Keratinocyte (primary cell): ENCODE data around the gene HEXD. TPM values are rescaled to one million over a fixed set of nuclear protein-coding genes. Genes with fewer than 3 reads are reported as not detected.

ENCODE experiments used
- DNase-seq: peaks from one replicate; pipeline ENCODE4 v3.0.0-alpha.2; 2011; ENCODE audit warnings: low read depth, missing footprints, low spot score
- FAIRE-seq: peaks from 2 replicates; lab custom pipeline; 2011; peaks lifted over from hg19 to GRCh38; lab: Jason Lieb, UNC
- H2AFZ ChIP-seq: 2 replicates; pipeline ENCODE4 v1.6.0; 2012; ENCODE audit warnings: low read length, control low read depth, inconsistent platforms; ENCODE audit not compliant: control insufficient read depth
- H3K27ac ChIP-seq: 2 replicates; pipeline ENCODE4 v1.5.1; 2011; ENCODE audit warnings: low read length; ENCODE audit not compliant: control insufficient read depth, insufficient read depth
- H3K27me3 ChIP-seq: 3 replicates; pipeline ENCODE4 v1.6.0; 2011; ENCODE audit warnings: low read length; ENCODE audit not compliant: control insufficient read depth, insufficient read depth; ENCODE audit errors: extremely low read depth
- H3K36me3 ChIP-seq, 2 experiments: 2 replicates in 1 of 2; 3 replicates in 1 of 2; pipeline ENCODE4 v1.5.1; 2011; ENCODE audit warnings: low read length in 2 of 2, mild to moderate bottlenecking in 1 of 2; ENCODE audit not compliant: control insufficient read depth in 2 of 2, insufficient read depth in 2 of 2; ENCODE audit errors: extremely low read depth in 1 of 2
- H3K4me1 ChIP-seq: 3 replicates; pipeline ENCODE4 v1.5.1; 2011; ENCODE audit warnings: low read length; ENCODE audit not compliant: control insufficient read depth, insufficient read depth; ENCODE audit errors: extremely low read depth
- H3K4me2 ChIP-seq: 3 replicates; pipeline ENCODE4 v1.6.0; 2011; ENCODE audit warnings: low read depth, low read length; ENCODE audit not compliant: control insufficient read depth, insufficient read depth; ENCODE audit errors: extremely low read depth
- H3K4me3 ChIP-seq, 3 experiments: fragments of 200-600 bp in 1 of 3; sonication (generic) in 1 of 3; 2 replicates in 2 of 3; 3 replicates in 1 of 3; pipeline ENCODE4 v1.5.1; 2011 to 2016; ENCODE audit warnings: low read length in 3 of 3, mild to moderate bottlenecking in 3 of 3, control low read depth in 2 of 3, inconsistent platforms in 1 of 3, low read depth in 1 of 3, mixed read lengths in 1 of 3, mixed run types in 1 of 3, moderate library complexity in 1 of 3; ENCODE audit not compliant: control insufficient read depth in 2 of 3, insufficient read depth in 2 of 3; ENCODE audit errors: extremely low read depth in 1 of 3
- H3K79me2 ChIP-seq: 2 replicates; pipeline ENCODE4 v1.6.0; 2012; ENCODE audit warnings: low read length; ENCODE audit not compliant: control insufficient read depth, insufficient read depth
- H3K9ac ChIP-seq: 3 replicates; pipeline ENCODE4 v1.6.0; 2011; ENCODE audit warnings: low read length; ENCODE audit not compliant: control insufficient read depth, insufficient read depth; ENCODE audit errors: extremely low read depth
- H3K9me1 ChIP-seq: 3 replicates; pipeline ENCODE4 v1.6.0; 2011; ENCODE audit warnings: low read length; ENCODE audit not compliant: control insufficient read depth, insufficient read depth; ENCODE audit errors: extremely low read depth
- H3K9me3 ChIP-seq: 2 replicates; pipeline ENCODE4 v1.5.1; 2012; ENCODE audit warnings: low read depth, low read length; ENCODE audit not compliant: control insufficient read depth
- H4K20me1 ChIP-seq: 3 replicates; pipeline ENCODE4 v1.6.0; 2011; ENCODE audit warnings: low read length; ENCODE audit not compliant: control insufficient read depth, insufficient read depth; ENCODE audit errors: extremely low read depth
- EZH2 ChIP-seq: IDR thresholded peaks from one replicate; pipeline ENCODE4 v1.6.1; 2012; ENCODE audit warnings: inconsistent platforms, mild to moderate bottlenecking, low read length, moderate library complexity
- dilution Hi-C: fragments of 300-500 bp; cut with MboI; formaldehyde crosslinking; loops from one replicate; pipeline ENCODE4 v1.7.0; 2020; ENCODE audit warnings: low sequenced_read_pairs; ENCODE audit not compliant: extremely low pct_ligation_motif_present
- polyA minus RNA-seq, 3 experiments: library from RNA; depleted of rRNA, polyadenylated mRNA; stranded (reverse); fragments of >200 nt; gene quantifications; 1 replicate in 1 of 3; 2 replicates in 1 of 3; 3 replicates in 1 of 3; pipeline ENCODE4 v1.2.3, GENCODE V29; 2011
- polyA plus RNA-seq, 5 experiments: library from polyadenylated mRNA; depleted of rRNA in 3 of 5; stranded (reverse) in 3 of 5; stranded (forward) in 1 of 5; unstranded in 1 of 5; fragments of >200 nt; gene quantifications; 1 replicate in 1 of 5; 2 replicates in 3 of 5; 3 replicates in 1 of 5; pipeline versions ENCODE4 v1.2.1 to v1.2.3, GENCODE V29; 2011 to 2012; ENCODE audit warnings: missing spikeins in 2 of 5, low read depth in 1 of 5, low replicate concordance in 1 of 5
- TF ChIP-seq, protein P1 (sequence below), 3 experiments: IDR thresholded peaks in 1 of 3; conservative IDR thresholded peaks in 1 of 3; optimal IDR thresholded peaks in 1 of 3; 2 replicates in 2 of 3; 3 replicates in 1 of 3; pipeline versions ENCODE3 to v1.5.1; 2011; ENCODE audit warnings: low read length in 3 of 3, mild to moderate bottlenecking in 3 of 3, moderate library complexity in 2 of 3, control low read depth in 1 of 3, inconsistent platforms in 1 of 3; ENCODE audit not compliant: insufficient read depth in 2 of 3; ENCODE audit errors: extremely low read depth in 1 of 3

HEXD gene
- 5.6 to 7.8 TPM (median 6.6 TPM) in 3 replicates for polyA plus RNA-seq
- 1.9 TPM for polyA plus RNA-seq (2011; ENCODE audit: low read depth)
- 2.9 and 4.1 TPM in 2 replicates for polyA plus RNA-seq (2011; cell fraction: cytosol; rRNA removed)
- 19.7 and 20.7 TPM in 2 replicates for polyA plus RNA-seq (2011; cell fraction: nucleus; rRNA removed)
- polyA plus RNA-seq (2012; ENCODE audit: low replicate concordance): 4.2 and 5.2 TPM in 2 replicates
- 3.7 to 5.4 TPM (median 3.9 TPM) in 3 replicates for polyA minus RNA-seq
- 10.4 TPM for polyA minus RNA-seq (2011; cell fraction: cytosol; rRNA and poly(A)+ RNA removed)
- 4.6 and 6.7 TPM in 2 replicates for polyA minus RNA-seq (2011; cell fraction: nucleus; rRNA and poly(A)+ RNA removed)

DNA sequence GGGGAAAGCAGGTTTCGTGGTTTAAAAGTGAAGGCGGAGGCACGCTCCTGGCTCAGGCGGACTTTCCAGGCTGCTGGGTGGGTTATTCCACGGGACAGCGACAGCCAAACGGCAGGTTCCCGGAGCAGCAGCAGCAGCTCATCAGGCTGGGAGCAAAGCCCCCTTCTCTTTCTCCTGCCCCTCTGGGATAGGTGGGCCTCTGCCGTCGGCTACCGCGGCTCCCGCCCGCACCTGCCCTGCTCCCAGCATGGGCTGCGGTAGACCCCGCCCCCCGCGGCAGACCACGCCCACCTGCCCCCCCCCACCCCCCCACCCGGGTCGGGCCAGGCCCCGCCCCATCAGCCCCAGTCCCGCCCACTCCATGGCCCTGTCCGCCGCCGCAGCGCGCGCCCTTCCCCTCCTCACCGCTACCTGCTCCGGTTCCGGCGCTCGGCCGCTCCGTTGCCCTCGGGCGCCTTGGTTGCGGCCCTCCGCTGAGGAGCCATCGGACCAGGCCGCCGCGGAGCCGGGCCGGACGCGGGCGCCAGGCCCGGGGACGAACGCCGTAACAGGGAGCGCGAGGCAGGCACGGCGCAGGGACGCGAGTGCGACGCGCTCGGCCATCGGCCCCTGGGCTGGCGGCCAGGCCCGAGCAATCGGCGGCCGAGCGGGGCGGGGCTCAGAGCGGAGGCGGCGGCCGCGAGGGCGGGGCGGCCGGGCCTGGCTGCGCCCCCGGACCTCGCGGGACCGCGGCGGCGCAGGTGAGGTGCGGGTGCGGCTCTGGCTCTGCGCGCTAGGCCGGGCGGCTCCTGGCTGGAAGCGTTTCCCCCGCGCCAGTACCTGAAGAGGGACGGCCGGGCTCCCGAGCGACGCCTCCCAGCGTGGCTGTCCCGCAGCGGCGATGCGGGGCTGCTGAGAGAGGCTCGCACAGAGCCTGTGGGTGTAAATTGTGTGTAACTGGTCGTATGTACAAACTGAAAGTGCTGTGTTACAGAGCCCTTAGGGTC, at the start of gene HEXD, which contains the start of gene OGFOD3:
HEXD (plus strand) TSS at position 347 of the 986 bp plus-strand sequence. CDS start 1,453 bp downstream, outside the sequence.
OGFOD3 (minus strand) TSS at position 586 of the 986 bp plus-strand sequence; CDS start at position 485, 101 bp downstream.
- no peak for TF ChIP-seq EZH2
- TF ChIP-seq, protein P1, sequence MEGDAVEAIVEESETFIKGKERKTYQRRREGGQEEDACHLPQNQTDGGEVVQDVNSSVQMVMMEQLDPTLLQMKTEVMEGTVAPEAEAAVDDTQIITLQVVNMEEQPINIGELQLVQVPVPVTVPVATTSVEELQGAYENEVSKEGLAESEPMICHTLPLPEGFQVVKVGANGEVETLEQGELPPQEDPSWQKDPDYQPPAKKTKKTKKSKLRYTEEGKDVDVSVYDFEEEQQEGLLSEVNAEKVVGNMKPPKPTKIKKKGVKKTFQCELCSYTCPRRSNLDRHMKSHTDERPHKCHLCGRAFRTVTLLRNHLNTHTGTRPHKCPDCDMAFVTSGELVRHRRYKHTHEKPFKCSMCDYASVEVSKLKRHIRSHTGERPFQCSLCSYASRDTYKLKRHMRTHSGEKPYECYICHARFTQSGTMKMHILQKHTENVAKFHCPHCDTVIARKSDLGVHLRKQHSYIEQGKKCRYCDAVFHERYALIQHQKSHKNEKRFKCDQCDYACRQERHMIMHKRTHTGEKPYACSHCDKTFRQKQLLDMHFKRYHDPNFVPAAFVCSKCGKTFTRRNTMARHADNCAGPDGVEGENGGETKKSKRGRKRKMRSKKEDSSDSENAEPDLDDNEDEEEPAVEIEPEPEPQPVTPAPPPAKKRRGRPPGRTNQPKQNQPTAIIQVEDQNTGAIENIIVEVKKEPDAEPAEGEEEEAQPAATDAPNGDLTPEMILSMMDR (optimal IDR thresholded peaks at IDR 0.05 in 1 of 3, IDR thresholded peaks at IDR 0.05 in 1 of 3, conservative IDR thresholded peaks at IDR 0.05 in 1 of 3; ENCODE audit: extremely low read depth in 1 of 3, insufficient read depth in 2 of 3, low read length in 3 of 3): no peak
- H2AFZ ChIP-seq: peak within 1 kb of the TSS; percentile 95
- H3K9me3 ChIP-seq: peaks cover 2% of the 10 kb centered on the region
- dilution Hi-C loops: no loop called here
- peaks cover 0 to under 1% of the 10 kb centered on the region in 2 experiments for H3K36me3 ChIP-seq
- peak within 1 kb of the TSS; percentile 99 for H3K4me2 ChIP-seq
- H3K27me3 ChIP-seq: no peaks in the 10 kb centered on the region
- H3K9ac ChIP-seq: peak within 1 kb of the TSS; percentile 90
- DNase-seq (no peak), FAIRE-seq (no peak)
- peak within 1 kb of the TSS; percentile 66 to 92 (median 91) for H3K4me3 ChIP-seq
- peak within 1 kb of the TSS; percentile 78 for H3K27ac ChIP-seq
- peaks cover 9% of the 10 kb centered on the region for H4K20me1 ChIP-seq
- H3K9me1 ChIP-seq: no peaks in the 10 kb centered on the region
- H3K4me1 ChIP-seq: peaks cover 16% of the 10 kb centered on the region
- H3K79me2 ChIP-seq: peaks cover 4% of the 10 kb centered on the region

DNA sequence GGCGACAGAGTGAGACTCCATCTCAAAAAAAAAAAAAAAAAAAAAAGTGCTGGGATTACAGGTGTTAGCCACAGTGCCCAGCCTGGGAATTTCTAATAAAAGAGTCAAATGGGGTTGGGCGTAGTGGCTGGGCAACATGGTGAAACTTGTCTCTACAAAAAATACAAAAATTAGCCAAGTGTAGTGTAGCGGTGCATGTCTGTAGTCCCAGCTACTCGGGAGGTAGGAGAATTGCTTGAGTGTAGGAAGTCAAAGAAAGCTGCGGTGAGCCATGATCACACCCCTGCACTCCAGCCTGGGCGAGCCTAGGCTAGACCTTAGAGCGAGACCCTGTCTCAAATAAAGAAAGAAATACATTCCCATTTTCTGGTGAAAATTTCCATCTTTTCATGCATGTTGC, 48.9 kb upstream of the HEXD start:
- Histone ChIP-seq H3K4me3 (no peak overlapping the region), H3K4me2 (no peak overlapping the region), H3K36me3 (no peaks in the 10 kb centered on the region), H3K9me3 (no peaks in the 10 kb centered on the region), H3K9me1 (no peaks in the 10 kb centered on the region), H2AFZ (no peak overlapping the region), H3K27me3 (peaks cover 45% of the 10 kb centered on the region), H3K27ac (no peak overlapping the region), H3K79me2 (no peaks in the 10 kb centered on the region), H4K20me1 (no peaks in the 10 kb centered on the region), H3K4me1 (peaks cover 3% of the 10 kb centered on the region), H3K9ac (no peak overlapping the region)
- TF ChIP-seq, protein P1 (optimal IDR thresholded peaks at IDR 0.05 in 1 of 3, IDR thresholded peaks at IDR 0.05 in 1 of 3, conservative IDR thresholded peaks at IDR 0.05 in 1 of 3; ENCODE audit: extremely low read depth in 1 of 3, insufficient read depth in 2 of 3, low read length in 3 of 3): no peak
- no peak for TF ChIP-seq EZH2
- FAIRE-seq: no peak
- dilution Hi-C loops: no loop called here
- DNase-seq: no peak
